ENCODE results near the gene PCDH20. TPM values are rescaled to one million over a fixed set of nuclear protein-coding genes. Genes with fewer than 3 reads are reported as not detected.

The PCDH20 gene
- polyA plus RNA-seq, 1 experiment, result not detected

- Histone ChIP-seq H3K27me3 (ENCODE audit: control insufficient read depth, insufficient read depth, low read length) (no peaks in the 10 kb centered on the region), H3K4me3 (ENCODE audit: low read depth, low read length) (no peak overlapping the region), H3K36me3 (ENCODE audit: control insufficient read depth, insufficient read depth, low read length) (no peaks in the 10 kb centered on the region)
- ChIA-PET POLR2A (no interaction called here), CTCF (no interaction called here)
- TF ChIP-seq CTCF (IDR thresholded peaks at IDR 0.05; ENCODE audit: insufficient read depth, low read depth, low read length), result no peak
- no peak for DNase-seq (ENCODE audit: low read depth)
Observed at GRCh38 chr13:61417086-61417570, 1.5 kb upstream of the PCDH20 start.

- DNase-seq (ENCODE audit: low read depth), result no peak
- POLR2A ChIA-PET, result no interaction called here
- CTCF ChIA-PET, result no interaction called here
- TF ChIP-seq CTCF (IDR thresholded peaks at IDR 0.05; ENCODE audit: insufficient read depth, low read depth, low read length), result no peak
- no peaks in the 10 kb centered on the region for H3K27me3 ChIP-seq (ENCODE audit: control insufficient read depth, insufficient read depth, low read length)
- H3K4me3 ChIP-seq (ENCODE audit: low read depth, low read length), result no peak overlapping the region
- no peaks in the 10 kb centered on the region for H3K36me3 ChIP-seq (ENCODE audit: control insufficient read depth, insufficient read depth, low read length)
Observed at GRCh38 chr13:61415058-61415721, 459 bp downstream of the PCDH20 start.

GRCh38 chr13:61414686-61415057 is 977 bp downstream of the PCDH20 start:
- ChIA-PET POLR2A (no interaction called here), CTCF (no interaction called here)
- H3K36me3 ChIP-seq (ENCODE audit: control insufficient read depth, insufficient read depth, low read length), result no peaks in the 10 kb centered on the region
- H3K27me3 ChIP-seq (ENCODE audit: control insufficient read depth, insufficient read depth, low read length), result no peaks in the 10 kb centered on the region
- H3K4me3 ChIP-seq (ENCODE audit: low read depth, low read length), result no peak overlapping the region
- no peak for DNase-seq (ENCODE audit: low read depth)
- TF ChIP-seq CTCF (IDR thresholded peaks at IDR 0.05; ENCODE audit: insufficient read depth, low read depth, low read length), result no peak

- H3K4me3 ChIP-seq (ENCODE audit: low read depth, low read length), result no peak overlapping the region
- H3K36me3 ChIP-seq (ENCODE audit: control insufficient read depth, insufficient read depth, low read length), result no peaks in the 10 kb centered on the region
- ChIA-PET CTCF (no interaction called here), POLR2A (no interaction called here)
- no peaks in the 10 kb centered on the region for H3K27me3 ChIP-seq (ENCODE audit: control insufficient read depth, insufficient read depth, low read length)
- no peak for TF ChIP-seq CTCF (IDR thresholded peaks at IDR 0.05; ENCODE audit: insufficient read depth, low read depth, low read length)
- DNase-seq (ENCODE audit: low read depth), result no peak
Observed at GRCh38 chr13:61413572-61414535, 1.8 kb downstream of the PCDH20 start.

GRCh38 chr13:61410669-61411297 is 4.9 kb downstream of the PCDH20 start:
- no peaks in the 10 kb centered on the region for H3K36me3 ChIP-seq (ENCODE audit: control insufficient read depth, insufficient read depth, low read length)
- no peak for DNase-seq (ENCODE audit: low read depth)
- TF ChIP-seq CTCF (IDR thresholded peaks at IDR 0.05; ENCODE audit: insufficient read depth, low read depth, low read length), result peak; percentile 39
- ChIA-PET CTCF (interaction anchor here (3.4 kb wide), 1 partner anchor 963 kb away, joined by 13 read pairs; no protein-coding TSS in a partner anchor), POLR2A (no interaction called here)
- no peak overlapping the region for H3K4me3 ChIP-seq (ENCODE audit: low read depth, low read length)
- no peaks in the 10 kb centered on the region for H3K27me3 ChIP-seq (ENCODE audit: control insufficient read depth, insufficient read depth, low read length)
